22Rv1 (cell line): Measurements from ENCODE around the gene TET3.

Source experiments
- H3K27ac ChIP-seq: fragments of 450-650 bp; 2 replicates; pipeline ENCODE4 v1.5.1; 2017
- ZFX ChIP-seq: fragments of 450-650 bp; IDR thresholded peaks from 2 replicates; pipeline ENCODE4 v1.6.1; 2017; ENCODE audit warnings: antibody characterized with exemption, borderline replicate concordance
- TF ChIP-seq, protein P1 (sequence below): fragments of 450-650 bp; IDR thresholded peaks from 2 replicates; pipeline ENCODE4 v1.5.1; 2017; ENCODE audit warnings: mild to moderate bottlenecking

TET3 gene

DNA sequence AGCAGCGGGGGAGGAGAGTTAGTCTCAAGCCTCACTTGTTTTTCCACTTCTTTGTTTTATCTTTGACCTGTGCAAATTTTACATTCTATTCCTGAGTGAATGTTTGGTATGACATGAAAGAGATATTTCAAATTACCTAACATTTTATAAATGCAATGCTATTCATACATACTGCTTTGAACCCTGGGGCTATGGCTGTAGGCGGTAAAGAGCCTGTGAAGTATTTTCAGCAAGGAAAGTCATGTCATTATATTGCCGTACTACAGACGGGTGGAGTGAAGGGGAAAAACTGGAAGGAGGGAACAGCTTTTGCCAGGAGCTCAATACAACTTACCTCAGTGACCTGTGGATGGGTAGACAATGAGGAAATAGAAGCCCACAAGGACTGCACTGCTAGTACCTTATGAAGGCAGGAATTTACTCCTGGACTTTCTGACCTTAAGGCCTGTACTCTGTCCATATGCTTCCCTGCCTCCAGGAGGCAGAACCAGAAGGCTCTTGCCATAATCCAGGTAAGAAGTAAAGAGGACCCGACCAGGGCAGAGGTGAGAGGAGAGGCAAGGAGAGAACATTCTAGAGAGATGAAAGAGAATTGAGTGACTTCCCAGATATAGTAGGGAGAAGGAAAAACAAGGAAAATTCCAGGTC is 28.4 kb upstream of the TET3 start:
- TF ChIP-seq ZFX = no peak
- TF ChIP-seq, protein P1, sequence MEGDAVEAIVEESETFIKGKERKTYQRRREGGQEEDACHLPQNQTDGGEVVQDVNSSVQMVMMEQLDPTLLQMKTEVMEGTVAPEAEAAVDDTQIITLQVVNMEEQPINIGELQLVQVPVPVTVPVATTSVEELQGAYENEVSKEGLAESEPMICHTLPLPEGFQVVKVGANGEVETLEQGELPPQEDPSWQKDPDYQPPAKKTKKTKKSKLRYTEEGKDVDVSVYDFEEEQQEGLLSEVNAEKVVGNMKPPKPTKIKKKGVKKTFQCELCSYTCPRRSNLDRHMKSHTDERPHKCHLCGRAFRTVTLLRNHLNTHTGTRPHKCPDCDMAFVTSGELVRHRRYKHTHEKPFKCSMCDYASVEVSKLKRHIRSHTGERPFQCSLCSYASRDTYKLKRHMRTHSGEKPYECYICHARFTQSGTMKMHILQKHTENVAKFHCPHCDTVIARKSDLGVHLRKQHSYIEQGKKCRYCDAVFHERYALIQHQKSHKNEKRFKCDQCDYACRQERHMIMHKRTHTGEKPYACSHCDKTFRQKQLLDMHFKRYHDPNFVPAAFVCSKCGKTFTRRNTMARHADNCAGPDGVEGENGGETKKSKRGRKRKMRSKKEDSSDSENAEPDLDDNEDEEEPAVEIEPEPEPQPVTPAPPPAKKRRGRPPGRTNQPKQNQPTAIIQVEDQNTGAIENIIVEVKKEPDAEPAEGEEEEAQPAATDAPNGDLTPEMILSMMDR = no peak
- H3K27ac ChIP-seq = no peak overlapping the region

GRCh38 chr2:73961274-73961673 is 23.4 kb upstream of the TET3 start:
- H3K27ac ChIP-seq = no peak overlapping the region
- TF ChIP-seq, protein P1 = no peak
- no peak for TF ChIP-seq ZFX

DNA sequence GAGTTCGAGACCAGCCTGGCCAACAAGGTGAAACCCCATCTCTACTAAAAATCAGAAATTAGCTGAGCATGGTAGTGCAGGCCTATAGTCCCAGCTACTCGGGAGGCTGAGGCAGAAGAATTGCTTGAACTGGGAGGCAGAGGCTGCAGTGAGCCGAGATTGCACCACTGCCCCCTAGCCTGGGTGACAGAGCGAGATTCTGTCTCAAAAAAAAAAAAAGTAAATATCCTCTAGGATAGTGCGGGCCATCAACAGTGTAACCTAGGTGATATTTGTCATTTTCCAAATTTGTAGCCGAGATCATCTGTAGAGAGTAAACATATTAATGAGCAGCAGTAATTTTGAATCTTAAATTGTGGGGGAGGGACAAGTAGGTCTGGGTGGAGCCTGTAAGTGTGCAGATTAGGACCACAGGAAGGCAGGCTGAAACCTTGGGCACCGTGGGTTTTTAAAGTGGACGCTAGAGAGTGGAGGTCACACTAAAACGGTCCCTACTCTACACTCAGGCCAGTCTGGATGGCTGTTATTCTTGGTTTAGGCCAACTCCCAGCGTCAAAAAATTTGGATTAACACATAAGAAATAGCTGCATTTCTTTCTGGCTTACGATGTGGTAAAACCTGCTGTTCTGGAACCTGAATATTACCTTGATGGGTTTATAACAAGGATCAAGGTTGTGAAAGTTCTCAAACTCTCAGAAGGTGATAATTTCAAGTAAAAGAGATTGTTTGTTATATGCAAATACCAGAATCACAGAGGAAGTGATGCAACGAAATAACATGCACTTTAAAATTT is 22.7 kb upstream of the TET3 start:
- TF ChIP-seq ZFX = no peak
- TF ChIP-seq, protein P1 = peak; percentile 56
- H3K27ac ChIP-seq = peak overlapping the region; percentile 25; the same call in 1 of the 2 replicates

DNA sequence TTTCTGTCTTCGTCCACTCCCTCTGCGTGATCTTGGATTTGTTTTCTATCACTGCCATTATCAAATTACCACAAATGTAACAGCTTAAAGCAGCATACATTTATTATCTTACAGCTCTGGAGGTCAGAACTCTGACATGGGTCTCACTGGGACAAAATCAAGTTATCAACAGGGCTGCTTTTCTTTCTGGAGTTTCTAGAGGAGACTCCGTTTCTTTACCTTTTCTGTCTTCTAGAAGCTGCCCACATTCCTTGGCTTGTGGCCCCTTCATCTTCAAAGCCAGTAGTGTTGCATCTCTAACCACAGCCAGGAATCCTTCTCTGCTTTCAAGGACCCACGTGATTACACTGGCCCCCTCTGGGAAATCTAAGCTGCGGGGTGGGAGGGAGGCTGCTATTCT is 21.9 kb upstream of the TET3 start:
- TF ChIP-seq, protein P1 = no peak
- no peak for TF ChIP-seq ZFX
- peak overlapping the region; percentile 25; the same call in 1 of the 2 replicates for H3K27ac ChIP-seq

DNA sequence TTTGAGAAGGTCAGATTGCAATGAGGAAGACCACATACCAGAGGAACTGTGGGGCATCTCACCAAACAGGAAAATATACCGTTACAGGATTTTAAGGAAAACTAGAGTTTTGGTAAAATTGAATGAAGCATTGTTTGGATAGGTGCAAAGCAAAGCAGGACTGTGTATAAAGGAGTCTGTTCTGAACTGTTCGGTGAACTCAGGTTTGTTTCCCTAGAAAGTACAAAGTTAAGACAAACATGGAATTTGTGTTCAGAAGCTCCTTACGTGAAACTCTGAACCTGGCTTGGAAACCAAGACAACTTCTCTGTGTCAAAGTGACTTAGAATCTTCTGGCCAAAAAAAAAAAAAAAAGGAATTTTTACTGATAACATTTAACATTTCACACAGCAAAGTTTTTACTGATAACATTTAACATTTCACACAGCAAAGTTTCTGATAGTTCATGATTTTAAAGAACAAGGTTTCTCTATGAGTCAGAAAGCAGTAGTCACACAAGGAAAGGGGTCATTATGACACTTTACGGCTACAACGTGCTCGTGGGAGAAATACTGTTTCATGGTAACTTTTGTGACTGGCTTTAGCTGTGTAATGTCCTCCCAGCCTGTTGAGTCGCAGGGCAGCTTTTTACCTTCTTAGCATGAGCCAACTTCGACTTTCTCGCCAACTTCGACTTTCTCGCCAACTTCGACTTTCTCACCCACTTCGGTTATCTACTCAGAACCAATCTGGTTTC is 21.2 kb upstream of the TET3 start:
- no peak overlapping the region for H3K27ac ChIP-seq
- no peak for TF ChIP-seq ZFX
- TF ChIP-seq, protein P1 = no peak

GRCh38 chr2:73964223-73964622 is 20.5 kb upstream of the TET3 start:
- no peak overlapping the region for H3K27ac ChIP-seq
- TF ChIP-seq ZFX = no peak
- TF ChIP-seq, protein P1 = no peak

DNA sequence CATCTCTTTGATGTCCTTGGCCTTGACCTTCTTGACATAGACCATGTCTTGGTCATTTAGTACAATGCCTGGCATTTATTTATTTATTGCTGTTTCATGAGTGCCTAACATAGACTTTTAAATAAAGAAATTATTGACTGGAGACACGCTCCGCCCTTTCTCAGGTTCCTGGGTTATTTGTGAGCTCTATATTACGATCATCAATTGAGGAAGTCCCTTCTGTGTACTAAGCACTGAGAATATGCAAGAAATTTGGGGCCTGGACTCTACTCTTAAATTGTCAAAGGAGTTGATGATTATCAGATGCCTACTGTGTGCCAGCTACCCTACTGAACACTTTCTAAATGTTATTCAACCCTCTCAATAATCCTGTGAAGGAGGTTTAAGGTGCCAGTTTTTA is 19.7 kb upstream of the TET3 start:
- no peak overlapping the region for H3K27ac ChIP-seq
- no peak for TF ChIP-seq ZFX
- TF ChIP-seq, protein P1 = no peak
